Hematopoietic multipotent progenitor cell treated with erythropoietin and hydrocortisone succinate and interleukin-3 and kit ligand, for 4 days (in vitro differentiated cells): ENCODE measurements around the gene EHBP1L1.
"Not testable (repeated sequence)": the region's sequence is repeated elsewhere in the genome, so short reads cannot be mapped to it uniquely, and the experiment has no call there.

ENCODE experiments used
- DNase-seq: peaks from one replicate; pipeline ENCODE4 v3.0.0-alpha.2; 2015

The EHBP1L1 gene

GRCh38 chr11:65562788-65563187 lies 13.1 kb upstream of the EHBP1L1 start:
- no peak for DNase-seq

- DNase-seq: no peak
Measured at GRCh38 chr11:65563601-65564000, 12.3 kb upstream of the EHBP1L1 start.

- not testable (repeated sequence) for DNase-seq
Measured at GRCh38 chr11:65564879-65565559, 10.8 kb upstream of the EHBP1L1 start.

- no peak for DNase-seq
Measured at GRCh38 chr11:65565624-65566453, 10.0 kb upstream of the EHBP1L1 start.

- no peak for DNase-seq
Measured at GRCh38 chr11:65569164-65569972, 6.5 kb upstream of the EHBP1L1 start.

- peak; percentile 99 for DNase-seq
Measured at GRCh38 chr11:65569973-65570918, 5.6 kb upstream of the EHBP1L1 start, which contains the start of gene ZNRD2. Gene ZNRD2, plus strand, starts transcription at chr11:65570477. Its CDS starts 15 bp downstream, at chr11:65570492.

- no peak for DNase-seq
Measured at GRCh38 chr11:65571420-65571819, 4.4 kb upstream of the EHBP1L1 start.

- DNase-seq: peak; percentile 70
Measured at GRCh38 chr11:65571940-65572339, 3.9 kb upstream of the EHBP1L1 start.

- peak; percentile 97 for DNase-seq
Measured at GRCh38 chr11:65572356-65573051, 3.3 kb upstream of the EHBP1L1 start, which contains the start of gene FAM89B. Gene FAM89B, plus strand, starts transcription at chr11:65572538. Its CDS starts 132 bp downstream, at chr11:65572670.

GRCh38 chr11:65573391-65574079 lies 2.3 kb upstream of the EHBP1L1 start:
- DNase-seq: no peak

GRCh38 chr11:65574109-65574810 lies 1.6 kb upstream of the EHBP1L1 start:
- DNase-seq: peak; percentile 98

- peak; percentile 81 for DNase-seq
Measured at GRCh38 chr11:65574811-65575567, 864 bp upstream of the EHBP1L1 start.

GRCh38 chr11:65576232-65576866 lies 496 bp downstream of the EHBP1L1 start:
- DNase-seq: peak; percentile 37

- DNase-seq: peak; percentile 74
Measured at GRCh38 chr11:65576867-65577755, 1.3 kb downstream of the EHBP1L1 start.

GRCh38 chr11:65577756-65578109 lies 1.9 kb downstream of the EHBP1L1 start:
- no peak for DNase-seq

- no peak for DNase-seq
Measured at GRCh38 chr11:65578134-65578533, 2.3 kb downstream of the EHBP1L1 start.

GRCh38 chr11:65578667-65579066 lies 2.8 kb downstream of the EHBP1L1 start:
- DNase-seq: peak; percentile 75

- peak; percentile 38 for DNase-seq
Measured at GRCh38 chr11:65579291-65579690, 3.4 kb downstream of the EHBP1L1 start.
